HG03103 (cell line): ENCODE data around the gene CTTNBP2.
A peak's percentile ranks its signal among the peaks of the same experiment; 100 is the strongest.
"Not testable (repeated sequence)": the region's sequence is repeated elsewhere in the genome, so short reads cannot be mapped to it uniquely, and the experiment has no call there.

Source experiments
- ATAC-seq: cut with Tn5 transposase; IDR thresholded peaks from one replicate; pipeline ENCODE4 v1.9.1; 2021; ENCODE audit warnings: low read depth; ENCODE audit not compliant: unreplicated experiment

Gene CTTNBP2

DNA sequence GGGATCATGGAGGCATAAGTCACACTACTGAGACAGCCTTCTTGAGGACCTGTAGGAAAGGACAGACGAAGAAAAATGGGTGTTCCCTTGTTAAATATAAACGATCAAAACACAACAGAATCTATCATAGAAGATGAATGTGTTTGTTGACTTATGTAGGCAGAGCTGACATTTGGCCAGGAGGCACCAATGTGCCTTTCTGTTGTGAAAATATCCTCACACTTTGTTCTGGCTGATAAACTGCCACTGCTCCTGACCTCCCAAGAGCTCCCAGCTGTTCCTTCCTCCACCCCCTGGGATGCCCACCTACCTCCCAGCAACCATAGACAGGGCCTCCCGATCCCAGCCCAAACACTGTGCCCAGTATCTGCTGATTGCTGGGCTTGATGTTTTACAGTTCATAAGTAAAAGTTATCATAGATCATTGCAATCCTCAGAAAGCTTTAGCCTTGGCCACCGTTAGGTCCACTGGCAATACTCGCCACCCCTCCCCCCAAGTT lies 116.6 kb downstream of the CTTNBP2 start:
- ATAC-seq: no peak

DNA sequence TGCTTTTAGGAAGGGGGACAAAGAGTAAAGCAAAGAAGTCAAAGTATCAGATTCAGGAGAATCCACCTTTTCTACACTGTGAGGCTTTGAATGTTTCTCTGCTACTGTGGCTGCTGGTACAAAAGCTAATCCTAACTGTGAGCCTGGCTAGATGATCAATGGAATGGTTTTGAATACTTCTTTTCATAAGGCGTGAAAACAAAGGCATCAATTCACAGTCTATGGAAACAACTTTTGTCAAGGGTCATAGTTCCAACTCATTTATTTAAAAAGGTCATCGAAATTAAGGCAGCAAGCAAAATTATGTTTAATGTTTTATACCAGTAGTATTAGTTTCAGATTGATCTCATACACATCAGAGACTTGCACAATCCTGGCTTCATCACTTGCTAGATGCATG lies 118.1 kb downstream of the CTTNBP2 start:
- no peak for ATAC-seq

- no peak for ATAC-seq
Observed at GRCh38 chr7:117751775-117752174, 121.5 kb downstream of the CTTNBP2 start.

DNA sequence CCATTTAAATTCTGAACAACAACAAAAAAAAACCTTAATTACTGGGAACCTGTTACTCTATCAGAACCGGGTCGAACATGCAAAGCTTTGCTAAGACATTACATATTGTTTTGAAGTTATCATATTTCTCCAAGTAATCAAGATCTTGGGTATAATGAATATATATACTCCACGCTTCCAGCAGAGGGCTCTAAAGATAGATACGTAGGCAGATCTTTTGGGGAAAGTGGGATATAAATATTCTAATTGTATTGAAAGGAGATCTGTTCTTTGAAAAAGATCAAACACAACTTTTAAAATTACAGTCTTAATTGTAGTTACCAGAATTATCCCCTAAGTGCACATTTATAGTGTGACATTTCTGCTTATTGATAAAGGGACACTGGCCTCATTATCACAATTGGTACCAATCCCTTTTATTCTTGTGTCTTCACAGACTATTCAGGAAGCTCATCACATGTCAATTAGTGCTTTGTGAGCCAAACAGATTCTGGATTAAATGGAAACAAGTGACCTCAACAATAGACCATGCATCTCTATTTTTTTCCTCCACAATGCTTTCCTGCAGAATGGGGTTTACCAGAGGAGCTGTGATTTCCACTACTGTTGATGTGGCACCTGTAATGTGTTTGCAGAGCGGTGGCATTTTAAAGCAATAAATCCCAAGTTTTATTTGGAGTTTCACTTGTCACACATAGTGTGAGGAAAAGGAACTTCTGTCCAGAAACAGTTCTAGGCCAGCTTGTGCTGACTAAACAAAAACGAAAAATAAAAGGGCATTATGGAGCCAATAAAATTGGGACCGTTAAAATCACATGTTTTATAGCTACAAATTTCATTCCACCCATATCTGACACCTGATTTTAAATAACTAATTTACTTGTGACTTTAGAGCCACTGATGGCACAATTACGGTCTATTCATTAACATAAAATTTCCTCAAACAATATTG lies 122.4 kb downstream of the CTTNBP2 start:
- no peak for ATAC-seq

DNA sequence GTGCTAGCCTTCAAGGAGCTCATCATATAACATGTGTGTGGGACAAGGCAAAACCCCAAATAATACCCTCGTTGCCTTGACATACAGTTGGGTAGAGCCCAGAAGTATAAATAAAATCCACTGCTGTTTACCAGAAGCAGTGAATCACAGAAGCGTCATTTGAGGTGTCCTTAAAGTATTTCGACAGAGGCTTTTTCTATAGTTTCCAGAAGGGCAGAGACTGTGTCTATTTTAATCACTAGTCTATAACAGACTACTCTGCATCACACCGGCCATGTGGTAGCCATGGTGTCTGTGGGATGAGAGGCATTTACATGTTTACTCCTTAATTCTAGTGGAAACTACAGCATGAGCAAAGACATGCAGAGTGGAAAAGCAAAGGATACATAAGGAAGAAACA lies 131.3 kb downstream of the CTTNBP2 start:
- no peak for ATAC-seq

GRCh38 chr7:117739085-117739484 lies 134.2 kb downstream of the CTTNBP2 start:
- ATAC-seq: no peak

DNA sequence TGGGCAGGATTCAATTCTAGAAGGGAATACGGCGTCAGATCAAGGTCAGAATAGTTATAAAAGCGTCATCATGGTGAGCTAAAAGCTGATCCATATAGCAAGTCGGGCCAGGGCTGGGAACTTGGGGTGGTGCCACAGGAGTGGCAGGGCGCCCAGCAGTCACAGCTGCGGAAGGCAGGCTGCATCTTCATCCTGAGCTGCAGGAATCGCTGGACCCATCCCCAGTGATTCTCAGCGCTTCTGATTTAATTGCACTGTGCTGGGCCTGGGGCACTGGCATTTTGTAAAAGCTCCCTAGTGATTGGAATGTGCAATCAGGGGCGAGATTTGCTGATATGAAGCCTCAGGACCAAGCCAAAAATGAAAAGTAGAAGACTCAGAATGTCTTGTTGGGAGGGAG lies 135.3 kb downstream of the CTTNBP2 start:
- ATAC-seq: no peak

DNA sequence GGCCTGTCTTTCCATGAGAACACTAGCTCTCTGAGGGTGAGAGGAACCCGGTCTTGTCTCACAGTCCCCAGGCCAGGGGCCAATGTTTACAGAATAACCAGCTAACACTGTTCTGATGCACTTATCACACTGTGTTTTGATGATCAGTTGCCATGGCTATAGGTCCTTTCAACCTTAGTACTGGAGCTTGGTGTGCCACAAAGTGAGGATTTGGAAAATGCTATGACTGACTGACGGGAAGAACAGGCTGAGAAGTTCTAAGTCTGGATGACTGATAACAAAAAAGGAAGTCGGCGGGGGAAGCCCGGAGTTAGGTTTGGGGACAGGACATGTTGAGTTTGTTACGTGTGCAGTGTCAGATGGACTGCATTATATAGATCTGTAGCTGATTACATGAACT lies 141.8 kb downstream of the CTTNBP2 start:
- peak; percentile 87 for ATAC-seq

- no peak for ATAC-seq
Observed at GRCh38 chr7:117730390-117730789, 142.9 kb downstream of the CTTNBP2 start.

GRCh38 chr7:117728890-117729624 lies 144.2 kb downstream of the CTTNBP2 start:
- peak; percentile 32 for ATAC-seq

DNA sequence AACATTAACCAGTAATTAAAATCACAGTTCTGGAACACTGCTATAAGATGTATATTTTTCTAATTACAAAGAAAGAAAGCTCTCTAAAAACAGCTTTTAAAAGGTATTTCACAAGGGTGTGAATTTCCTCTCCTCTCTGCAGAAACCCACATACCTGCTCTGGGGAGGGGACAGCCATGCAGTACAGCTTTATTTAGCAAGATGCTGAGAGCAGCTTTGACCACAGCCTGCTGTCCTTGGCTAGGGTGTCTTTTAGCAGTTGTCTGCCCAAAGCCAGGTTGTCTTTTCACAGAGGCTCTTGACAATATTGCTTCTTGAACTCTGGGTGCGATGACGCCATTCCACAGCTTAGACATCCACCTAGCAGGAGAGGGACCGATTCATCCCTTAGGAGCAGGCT lies 148.3 kb downstream of the CTTNBP2 start:
- ATAC-seq: no peak

GRCh38 chr7:117719377-117719776 lies 153.9 kb downstream of the CTTNBP2 start:
- ATAC-seq: no peak

DNA sequence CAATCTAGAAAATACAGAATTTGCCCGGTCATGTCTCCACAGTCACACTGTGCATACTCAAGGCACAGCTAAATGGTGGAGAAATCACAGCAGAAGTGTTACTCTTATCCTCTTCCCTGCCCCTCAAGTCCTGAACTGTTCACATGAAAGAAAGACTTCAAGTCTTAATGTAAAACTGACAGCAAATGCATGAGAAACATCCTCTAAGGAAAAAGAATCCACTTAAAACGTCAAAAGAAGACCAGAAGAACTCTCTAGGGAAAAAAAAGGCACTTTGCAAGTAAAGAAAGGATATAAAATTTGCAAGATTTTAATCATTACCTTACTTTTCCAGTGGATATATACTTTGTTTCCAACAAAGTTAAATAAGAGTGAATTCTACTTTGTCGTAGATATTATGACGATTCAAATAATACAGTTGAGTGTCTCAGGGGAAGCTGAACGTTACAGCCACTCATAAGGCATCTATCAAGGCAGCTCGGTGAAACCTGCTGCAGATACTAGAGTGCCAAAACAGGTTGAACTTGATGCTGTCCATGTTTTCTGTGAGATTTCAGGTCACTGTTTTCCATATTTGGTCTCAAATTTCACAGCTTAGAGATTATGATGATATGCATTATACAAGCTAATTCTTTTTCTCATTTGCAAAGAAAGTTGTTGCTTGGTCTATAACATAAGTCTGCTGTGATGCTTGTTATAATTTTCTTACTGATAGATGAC lies 155.0 kb downstream of the CTTNBP2 start:
- no peak for ATAC-seq

DNA sequence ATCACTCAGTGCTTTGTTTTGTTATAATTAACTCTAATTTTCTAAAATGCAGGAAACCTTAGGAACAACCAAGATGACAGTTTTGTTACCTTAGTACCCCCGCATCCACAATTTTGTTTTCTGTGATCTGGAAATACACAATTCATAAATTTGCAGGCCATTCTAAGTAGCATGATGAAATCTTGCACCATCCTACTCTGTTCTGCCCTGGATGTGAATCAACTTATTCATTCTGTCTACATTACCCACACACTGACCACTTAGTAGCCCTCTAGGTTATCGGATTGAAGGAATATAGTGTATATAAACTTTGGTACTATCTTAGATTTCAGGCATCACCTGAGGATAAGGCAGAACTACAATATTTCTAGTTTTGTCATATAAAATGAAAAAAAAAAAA lies 155.9 kb downstream of the CTTNBP2 start:
- no peak for ATAC-seq

GRCh38 chr7:117716707-117717299 lies 156.4 kb downstream of the CTTNBP2 start:
- ATAC-seq: no peak

DNA sequence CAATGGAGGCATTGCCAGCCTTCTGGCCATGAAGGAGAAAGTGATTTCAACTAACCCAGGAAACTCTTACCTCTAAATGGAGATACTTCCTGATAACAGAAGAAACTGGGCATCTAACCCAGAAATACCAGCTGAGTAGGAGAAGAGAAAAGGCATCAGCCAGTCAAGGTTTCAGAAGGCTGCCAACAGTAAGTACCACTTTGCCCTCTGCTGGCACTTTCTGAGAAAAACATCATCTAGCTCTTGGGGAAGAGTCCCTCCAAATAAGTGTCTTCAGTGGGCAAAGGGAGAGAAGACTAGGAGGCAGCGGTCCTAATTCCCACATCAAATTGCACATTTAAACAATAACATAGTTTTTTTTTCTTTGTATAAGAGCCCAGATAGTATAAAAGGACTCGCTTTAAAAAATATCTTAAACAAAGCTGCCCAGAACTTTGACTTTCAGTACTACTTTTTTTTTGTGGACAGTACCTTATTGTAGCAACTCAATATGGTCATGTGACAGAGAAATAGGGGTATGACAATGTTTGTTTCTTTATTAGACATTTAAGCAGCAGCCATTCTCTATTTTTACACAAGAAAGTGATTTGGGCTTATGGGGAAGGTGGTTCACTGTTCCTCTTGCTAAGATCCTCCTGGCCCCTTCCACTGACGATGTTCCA lies 157.3 kb downstream of the CTTNBP2 start:
- ATAC-seq: peak; percentile 79

DNA sequence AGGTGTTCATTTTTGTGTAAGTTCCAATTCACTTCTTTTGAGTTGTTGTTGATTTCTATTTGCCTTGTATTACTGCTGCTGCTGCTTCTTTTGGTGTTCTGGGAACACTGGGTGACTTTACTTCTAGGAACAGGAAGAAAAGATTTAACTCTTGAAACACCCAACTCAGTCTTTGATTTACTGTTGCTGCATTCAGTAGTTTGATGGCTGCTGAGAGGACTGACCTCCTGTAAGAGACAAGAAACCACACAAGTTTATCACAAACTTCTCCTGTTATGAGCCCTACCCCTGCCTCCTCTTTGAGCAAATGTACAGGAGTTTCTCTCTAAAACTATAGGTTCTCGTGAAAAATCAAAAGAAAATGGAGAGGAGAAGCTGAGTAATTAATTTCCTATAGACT lies 161.7 kb downstream of the CTTNBP2 start:
- no peak for ATAC-seq

DNA sequence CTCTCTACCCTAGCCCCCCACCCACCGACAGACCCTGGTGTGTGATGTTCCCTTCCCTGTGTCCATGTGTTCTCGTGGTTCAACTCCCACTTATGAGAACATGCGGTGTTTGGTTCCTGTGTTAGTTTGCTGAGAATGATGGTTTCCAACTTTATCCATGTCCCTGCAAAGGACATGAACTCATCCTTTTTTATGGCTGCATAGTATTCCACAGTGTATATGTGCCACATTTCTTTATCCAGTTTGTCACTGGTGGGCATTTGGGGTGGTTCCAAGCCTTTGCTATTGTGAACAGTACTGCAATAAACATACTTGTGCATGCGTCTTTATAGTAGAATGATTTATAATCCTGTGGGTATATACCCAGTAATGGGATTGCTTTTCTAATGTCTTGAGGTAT lies 165.1 kb downstream of the CTTNBP2 start:
- not testable (repeated sequence) for ATAC-seq

- no peak for ATAC-seq
Observed at GRCh38 chr7:117707080-117707479, 166.2 kb downstream of the CTTNBP2 start.

DNA sequence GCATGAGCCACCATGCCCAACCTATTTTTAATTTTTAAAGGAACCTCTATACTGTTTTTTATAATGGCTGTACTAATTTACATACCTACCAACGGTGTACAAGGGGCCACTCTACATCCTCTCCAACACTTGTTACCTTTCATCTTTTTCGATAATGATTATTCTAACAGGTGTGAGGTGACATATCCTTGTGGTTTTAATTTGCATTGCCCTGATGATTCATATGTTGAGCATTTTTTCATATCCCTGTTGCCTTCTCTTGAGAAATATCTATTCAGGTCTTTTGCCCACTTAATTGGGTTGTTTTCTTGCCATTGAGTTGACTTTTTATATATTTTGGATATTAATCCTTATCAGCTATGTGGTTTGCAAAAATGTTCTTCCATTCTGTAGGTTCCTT lies 167.0 kb downstream of the CTTNBP2 start:
- ATAC-seq: no peak
